COLO668 (cell line): ENCODE measurements around the gene VAMP2.

Experiments used
- DNase-seq: peaks from one replicate; lab custom pipeline; 2025; ENCODE audit not compliant: unreplicated experiment; lab: John Stamatoyannopoulos, UW

VAMP2 gene

DNA sequence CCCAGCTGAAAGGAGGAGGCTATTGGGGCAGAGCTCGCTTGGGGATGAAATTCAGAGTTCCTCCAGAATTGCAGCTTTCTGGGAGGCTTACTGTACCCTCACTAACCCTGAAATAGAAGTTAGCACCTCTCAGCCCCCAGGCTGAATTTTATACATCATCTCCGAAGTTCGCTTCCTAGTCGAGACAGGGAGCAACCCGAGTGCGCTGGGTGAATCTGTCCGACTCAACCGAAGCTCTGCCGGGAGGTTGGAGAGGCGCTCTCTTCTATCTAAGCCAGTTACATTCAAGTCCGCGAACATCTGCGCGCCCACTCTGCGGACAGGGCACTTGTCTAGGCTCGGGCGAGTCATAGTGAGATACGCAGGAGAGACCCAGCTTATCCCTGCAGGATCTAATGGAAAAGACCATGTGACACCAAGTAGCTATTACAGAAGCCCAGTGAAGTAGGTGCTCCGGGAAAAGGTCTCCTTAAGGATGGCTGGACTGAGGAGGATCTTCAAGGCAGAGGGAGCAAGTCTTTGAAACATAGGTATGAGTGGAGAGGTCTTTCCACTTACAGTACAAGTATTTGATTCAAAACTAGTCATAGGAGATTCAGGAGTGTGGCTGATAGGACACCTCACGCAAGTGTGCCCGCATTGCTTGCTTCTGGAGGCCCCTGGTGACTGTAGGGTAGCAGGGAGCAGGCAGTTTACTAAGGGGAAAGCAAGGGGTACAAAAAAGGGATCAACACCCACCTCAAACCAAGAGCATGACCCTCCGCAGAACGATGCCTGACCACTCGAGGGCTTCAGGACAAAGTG is 38.2 kb downstream of the VAMP2 start:
- peak; percentile 4 for DNase-seq

- DNase-seq, result peak; percentile 4
These were observed 38.9 kb downstream of the VAMP2 start, which contains the start of gene HES7 for GRCh38 chr17:8123695-8124349. HES7 (minus strand) TSS chr17:8124106; CDS start chr17:8124084, 22 bp downstream.

GRCh38 chr17:8122924-8123694 is 39.6 kb downstream of the VAMP2 start:
- peak; percentile 12 for DNase-seq

DNA sequence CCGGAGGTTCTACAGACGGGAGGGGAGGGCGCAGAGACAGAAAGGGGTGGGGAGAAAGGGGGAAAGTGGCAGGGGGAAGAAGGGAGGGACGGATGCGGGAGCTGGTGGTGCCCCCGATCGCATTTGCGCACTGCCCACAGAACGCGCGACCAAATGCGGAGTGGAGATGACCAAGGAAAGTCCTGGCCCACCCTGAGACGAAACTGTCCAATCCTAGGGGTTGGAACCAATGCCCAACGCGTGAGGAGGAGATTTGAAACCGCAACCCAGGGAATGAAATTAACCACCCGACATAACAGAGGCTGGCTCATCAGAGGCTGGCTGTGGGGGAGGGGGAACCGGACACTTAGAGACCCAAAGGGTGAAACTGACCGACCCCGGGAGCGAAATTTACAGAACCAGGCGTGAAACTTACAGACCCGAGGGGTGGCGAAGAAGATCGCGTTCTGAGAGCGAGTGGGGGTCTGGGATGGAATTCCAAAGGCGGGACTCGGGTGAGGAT is 40.3 kb downstream of the VAMP2 start:
- no peak for DNase-seq

DNA sequence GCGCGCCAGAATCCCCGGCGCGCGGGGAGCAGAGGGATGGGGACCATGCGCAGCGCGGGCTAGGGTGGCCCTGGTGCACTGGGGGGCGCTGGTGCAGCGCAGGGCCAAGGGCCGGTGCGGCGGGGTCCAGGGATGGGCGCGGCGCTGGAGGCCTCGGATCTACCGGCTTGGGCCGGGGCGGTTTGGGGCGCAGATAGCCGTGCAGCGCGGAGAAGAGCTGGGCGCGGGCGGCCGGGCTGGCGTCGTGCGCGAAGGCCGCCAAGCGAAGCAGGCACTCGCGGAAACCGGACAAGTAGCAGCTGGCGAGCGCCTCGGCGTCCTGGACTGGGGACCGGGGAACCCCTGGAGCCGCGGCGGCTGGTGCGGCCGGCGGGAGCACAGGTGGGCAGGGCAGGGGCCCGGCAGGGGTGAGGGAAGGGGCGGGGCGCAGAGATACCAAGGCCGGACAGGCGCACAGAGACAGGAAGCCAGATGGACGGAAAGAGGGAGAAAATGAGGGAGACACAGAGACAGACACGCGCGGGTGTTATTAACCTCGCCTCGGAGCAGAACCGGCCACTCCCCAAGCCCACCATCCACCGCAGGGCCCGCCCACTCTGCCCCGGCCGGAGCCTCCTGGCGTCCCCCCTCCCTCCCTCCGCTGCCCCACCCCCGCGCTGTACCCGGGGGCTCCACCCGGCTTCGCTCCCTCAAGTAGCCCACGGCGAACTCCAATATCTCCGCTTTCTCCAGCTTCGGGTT is 40.9 kb downstream of the VAMP2 start:
- peak; percentile 68 for DNase-seq

DNA sequence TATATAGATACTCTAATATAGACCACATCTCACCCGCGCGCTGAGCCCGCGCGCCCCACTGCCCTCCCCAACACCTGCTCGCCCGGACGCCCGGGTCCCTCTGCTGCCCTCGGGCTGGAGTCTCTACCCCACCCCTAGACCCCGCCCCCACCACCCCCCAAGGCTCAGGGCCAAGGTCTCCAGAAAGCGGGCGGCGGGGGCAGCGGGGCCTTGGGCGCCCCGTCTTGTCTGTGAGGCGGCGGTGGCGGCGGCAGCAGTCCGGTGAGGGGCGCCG is 41.4 kb downstream of the VAMP2 start:
- DNase-seq, result no peak

DNA sequence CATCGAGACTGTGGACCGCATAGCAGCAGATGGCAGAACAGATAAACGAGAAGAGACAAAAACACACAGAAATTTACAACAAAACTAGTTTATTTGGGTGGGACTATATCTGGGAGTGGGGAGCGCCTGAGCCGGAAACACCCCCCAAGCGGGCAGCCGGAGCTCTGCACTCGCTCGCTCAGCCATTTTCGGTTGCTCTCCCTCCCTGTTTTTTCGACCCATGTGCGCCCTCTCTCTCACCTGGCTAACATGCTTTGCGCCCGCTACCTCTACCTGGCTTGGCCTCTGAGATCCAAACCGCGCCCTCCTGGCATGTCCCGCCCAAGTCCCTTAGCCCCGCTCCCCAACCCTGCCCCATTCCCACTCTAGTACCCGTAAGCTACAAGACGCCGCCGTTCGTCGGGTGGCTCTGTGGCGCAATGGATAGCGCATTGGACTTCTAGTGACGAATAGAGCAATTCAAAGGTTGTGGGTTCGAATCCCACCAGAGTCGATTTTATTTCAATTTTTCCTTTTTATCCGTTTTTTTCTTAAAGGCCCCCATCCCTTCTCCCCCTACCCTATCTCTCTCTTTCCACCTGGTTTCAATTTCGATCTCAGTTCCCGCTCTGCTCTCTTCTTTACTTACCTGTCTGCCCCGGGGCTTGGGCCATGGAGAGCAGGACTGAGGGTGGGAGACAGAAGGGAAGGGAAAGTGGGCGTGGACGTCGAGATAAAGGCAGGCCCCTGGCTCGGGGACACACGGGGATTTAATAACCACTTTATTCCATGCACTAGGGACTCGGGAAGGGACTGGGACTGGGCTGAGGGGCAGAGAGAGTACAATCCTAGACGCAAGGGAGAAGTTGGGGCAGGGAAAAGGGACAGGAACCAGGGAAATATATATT is 42.0 kb downstream of the VAMP2 start:
- DNase-seq, result peak; percentile 66

DNA sequence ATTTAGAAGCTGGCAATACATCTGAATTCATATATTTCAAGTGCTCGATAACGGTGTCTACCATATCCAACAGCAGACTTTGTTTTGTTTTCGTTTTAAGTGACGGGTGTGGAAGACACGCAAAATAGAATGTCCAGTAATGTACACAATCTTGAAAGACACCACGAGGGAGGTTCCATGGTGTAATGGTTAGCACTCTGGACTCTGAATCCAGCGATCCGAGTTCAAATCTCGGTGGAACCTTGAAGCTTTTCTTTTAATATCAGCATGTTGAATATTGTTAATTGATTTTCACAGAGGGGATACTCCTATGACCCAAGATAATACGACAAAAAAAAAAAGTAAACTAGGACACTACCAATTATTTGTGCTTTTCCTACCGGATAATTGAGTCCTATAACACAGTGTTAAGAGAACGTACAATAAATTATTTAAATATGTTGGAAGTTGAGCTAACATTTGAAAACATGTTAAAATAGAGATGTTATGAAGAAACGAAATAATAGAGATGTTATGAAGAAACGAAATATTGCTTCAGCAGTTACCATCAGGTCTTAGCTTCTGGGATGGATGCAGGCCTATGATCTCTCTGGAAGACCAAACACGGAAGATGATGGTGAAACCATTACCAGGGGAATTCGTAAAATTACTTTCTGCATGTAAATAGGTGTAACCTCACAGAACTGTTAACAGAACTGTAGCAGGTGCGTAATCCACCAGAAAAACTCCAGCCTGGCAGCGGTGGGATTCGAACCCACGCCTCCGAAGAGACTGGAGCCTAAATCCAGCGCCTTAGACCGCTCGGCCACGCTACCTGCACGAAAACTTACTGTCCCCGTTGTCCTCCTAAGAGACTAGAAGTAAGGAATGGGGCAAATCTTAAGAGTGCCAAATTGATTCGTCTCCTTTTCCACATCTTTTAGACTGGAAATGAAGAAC is 42.9 kb downstream of the VAMP2 start:
- DNase-seq, result peak; percentile 80

- peak; percentile 67 for DNase-seq
These were observed 43.8 kb downstream of the VAMP2 start for GRCh38 chr17:8118769-8119580.

DNA sequence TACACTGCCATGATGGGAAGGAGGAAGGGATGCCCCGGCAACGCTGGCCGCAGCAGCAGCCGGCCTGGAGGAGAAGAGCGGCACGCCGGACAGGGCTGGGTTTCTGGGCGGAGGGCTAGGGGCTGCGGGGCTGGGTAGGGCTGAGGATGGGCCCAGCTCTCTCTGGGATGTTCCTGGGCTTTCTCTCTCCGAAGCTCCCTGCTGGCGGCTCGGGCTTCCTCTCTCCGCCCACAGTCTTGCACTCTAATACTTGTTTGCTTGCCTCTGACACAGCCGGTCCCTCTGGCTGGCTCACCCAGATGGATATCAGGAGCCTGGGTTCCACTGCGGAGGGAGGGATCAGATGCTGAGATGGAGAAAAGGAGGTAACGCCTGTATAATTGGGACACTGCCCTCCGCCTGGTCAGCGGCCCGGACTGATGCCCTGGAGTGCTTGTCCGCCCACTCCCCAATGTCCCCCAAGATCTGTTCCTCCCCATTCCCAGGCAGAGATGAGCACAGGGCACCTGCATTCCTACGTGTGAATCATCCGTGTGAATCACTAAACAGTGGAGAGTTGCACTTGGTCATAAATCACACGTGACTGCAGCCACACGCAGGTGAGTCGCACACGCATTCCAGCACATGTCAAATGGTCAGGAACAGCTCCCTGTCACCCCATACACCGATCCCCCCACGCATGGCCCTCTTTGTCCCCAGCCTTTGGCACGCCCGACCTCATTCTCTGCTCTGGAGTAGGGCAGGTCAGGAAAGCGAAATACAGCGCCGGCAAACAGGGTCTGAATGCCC is 44.6 kb downstream of the VAMP2 start, which contains the start of gene ALOXE3:
TSS of gene ALOXE3 (minus strand) at position 535 of the 789 bp plus-strand sequence. CDS start at position 11, 524 bp downstream.
- peak; percentile 17 for DNase-seq

GRCh38 chr17:8117367-8117979 is 45.3 kb downstream of the VAMP2 start:
- DNase-seq, result no peak

DNA sequence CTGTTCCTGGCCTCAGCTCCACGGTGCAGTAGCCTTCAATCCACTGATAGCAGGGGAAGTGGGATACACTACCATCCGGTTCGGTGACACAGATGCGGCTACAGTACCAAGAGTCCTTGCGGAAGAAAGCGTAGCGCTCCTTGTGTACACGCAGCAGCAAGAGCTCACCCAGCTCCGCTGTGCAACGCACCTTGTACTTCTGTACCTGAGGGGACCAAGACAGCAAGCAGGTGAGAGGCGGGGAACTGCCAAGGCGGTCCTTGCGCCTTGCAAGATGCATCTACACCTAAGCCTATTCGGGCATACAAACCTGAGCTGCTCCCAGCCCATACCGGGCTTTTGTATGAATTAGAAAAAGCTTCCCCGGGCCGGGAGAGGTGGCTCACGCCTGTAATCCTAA is 46.0 kb downstream of the VAMP2 start:
- no peak for DNase-seq

GRCh38 chr17:8110907-8111306 is 51.8 kb downstream of the VAMP2 start:
- no peak for DNase-seq

DNA sequence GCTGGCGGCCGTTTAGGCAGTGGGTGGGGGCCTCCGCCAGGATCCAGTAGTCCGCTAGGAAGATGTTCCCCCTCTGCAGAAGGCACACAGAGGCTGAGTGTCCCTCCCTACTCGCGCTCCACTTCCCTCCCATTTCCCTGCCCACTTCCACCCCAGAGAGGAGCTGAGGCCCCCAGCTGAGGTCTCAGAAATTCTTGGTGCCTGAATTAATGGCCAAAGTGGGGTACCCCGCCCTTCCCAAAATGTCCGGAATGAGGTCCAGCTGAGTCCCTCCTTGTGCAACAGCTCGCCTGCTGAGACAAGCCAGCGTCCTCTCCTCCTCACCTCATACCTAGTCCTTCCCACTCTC is 52.3 kb downstream of the VAMP2 start:
- DNase-seq, result no peak

GRCh38 chr17:8109661-8110455 is 52.9 kb downstream of the VAMP2 start:
- DNase-seq, result peak; percentile 73
